Measurements from ENCODE around the gene CSNK1D. TPM values are rescaled to one million over a fixed set of nuclear protein-coding genes. Genes with fewer than 3 reads are reported as not detected.
A peak's percentile ranks its signal among the peaks of the same experiment; 100 is the strongest.

The CSNK1D gene
- total RNA-seq, 1 experiment from 2014 or later, result 137 TPM

DNA sequence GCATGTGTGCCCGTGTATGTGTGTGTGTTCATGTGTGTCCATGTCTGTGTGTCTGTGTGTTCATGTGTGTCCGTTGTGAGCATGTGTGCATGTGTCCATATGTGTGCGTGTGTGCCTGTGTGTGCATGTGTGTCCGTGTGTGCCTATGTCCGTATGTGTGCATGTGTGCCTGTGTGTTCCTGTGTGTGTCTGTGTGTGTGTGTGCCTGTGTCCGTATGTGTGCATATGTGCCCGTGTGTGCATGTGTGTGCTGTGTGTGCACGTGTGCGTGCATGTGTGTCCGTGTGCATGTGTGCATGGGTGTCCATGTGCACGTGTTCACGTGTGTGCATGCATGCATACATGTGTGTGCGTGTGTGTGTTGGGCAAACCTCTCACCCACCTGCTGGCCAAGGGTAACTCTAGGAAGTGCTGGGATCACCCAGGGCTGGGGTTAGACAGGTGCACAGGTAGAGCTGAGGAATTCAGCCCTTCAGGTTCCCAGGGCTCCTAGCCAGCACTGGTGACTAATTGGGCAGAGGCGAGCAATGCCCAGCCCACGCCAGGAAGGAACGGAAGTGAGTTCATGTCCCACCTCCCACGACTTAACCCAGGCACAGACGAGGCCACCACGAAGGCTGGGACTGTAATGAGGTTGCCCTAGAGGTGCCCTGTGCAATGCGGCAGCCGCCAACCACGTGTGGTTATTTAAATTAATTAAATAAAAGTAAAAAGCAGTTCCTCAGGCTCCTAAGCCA, 8.2 kb upstream of the CSNK1D start:
- H3K36me3 Mint-ChIP-seq (ENCODE audit: insufficient read depth in 1 of 3, low read depth in 3 of 3), result no peaks in the 10 kb centered on the region
- no peak overlapping the region for H3K14ac ChIP-seq (ENCODE audit: insufficient read depth, low read length)
- H2BK15ac ChIP-seq (ENCODE audit: low read depth, low read length), result no peak overlapping the region
- no peak overlapping the region for H4K8ac ChIP-seq (replicated peaks; ENCODE audit: insufficient read length, low read depth, low read length)
- no peak overlapping the region; a peak in 2 of 7 replicates for H3K27ac Mint-ChIP-seq
- H3K4ac ChIP-seq (ENCODE audit: low read depth, low read length), result no peak overlapping the region
- no peaks in the 10 kb centered on the region for H3K9me3 ChIP-seq (ENCODE audit: control insufficient read depth, low read depth, low read length)
- H3K23me2 ChIP-seq (ENCODE audit: insufficient read length, low read depth, low read length, poor library complexity, severe bottlenecking), result no peaks in the 10 kb centered on the region
- no CpG with 5 or more reads among the region's 22 CpGs for WGBS (ENCODE audit: extremely low coverage, insufficient read length, low lambda C conversion rate)
- no peak overlapping the region for H3K56ac ChIP-seq (ENCODE audit: insufficient read length, low read depth, low read length)
- peaks cover 23 to 42% of the 10 kb centered on the region in 2 experiments for H3K4me1 Mint-ChIP-seq
- H2BK5ac ChIP-seq (ENCODE audit: insufficient read length, low read length), result no peak overlapping the region
- H2AK5ac ChIP-seq (ENCODE audit: insufficient read length, low read length), result no peak overlapping the region
- no peak overlapping the region for H3K4me2 ChIP-seq (ENCODE audit: insufficient read depth, insufficient read length, low read length)
- no peak overlapping the region for H3T11ph ChIP-seq (ENCODE audit: low read length)
- H3K9ac ChIP-seq (ENCODE audit: extremely low read depth, insufficient read length, low read length), result no peak overlapping the region
- no peak overlapping the region for H2BK20ac ChIP-seq (ENCODE audit: low read depth, low read length, poor library complexity, severe bottlenecking)
- H3K27me3 ChIP-seq (ENCODE audit: insufficient read depth, low read length), result no peaks in the 10 kb centered on the region
- peaks cover 3% of the 10 kb centered on the region; the same call in 1 of the 2 replicates for H3K4me1 ChIP-seq (ENCODE audit: insufficient read depth, low read length)
- H3K4me3 Mint-ChIP-seq, result no peak overlapping the region
- no peak overlapping the region for H3K27ac ChIP-seq (ENCODE audit: insufficient read length, low read depth, low read length)
- no peak overlapping the region for H4K91ac ChIP-seq (ENCODE audit: insufficient read length, low read depth, low read length)
- H4K5ac ChIP-seq (ENCODE audit: insufficient read length, low read depth, low read length), result peak overlapping the region; percentile 4
- no peaks in the 10 kb centered on the region for H3K79me2 ChIP-seq (ENCODE audit: insufficient read depth, low read length)
- no peak for DNase-seq
- no peak overlapping the region for H2BK120ac ChIP-seq (ENCODE audit: low read depth, low read length, poor library complexity, severe bottlenecking)
- no peak overlapping the region for H3K23ac ChIP-seq (ENCODE audit: insufficient read length, low read depth, low read length)
- TF ChIP-seq, protein P1, sequence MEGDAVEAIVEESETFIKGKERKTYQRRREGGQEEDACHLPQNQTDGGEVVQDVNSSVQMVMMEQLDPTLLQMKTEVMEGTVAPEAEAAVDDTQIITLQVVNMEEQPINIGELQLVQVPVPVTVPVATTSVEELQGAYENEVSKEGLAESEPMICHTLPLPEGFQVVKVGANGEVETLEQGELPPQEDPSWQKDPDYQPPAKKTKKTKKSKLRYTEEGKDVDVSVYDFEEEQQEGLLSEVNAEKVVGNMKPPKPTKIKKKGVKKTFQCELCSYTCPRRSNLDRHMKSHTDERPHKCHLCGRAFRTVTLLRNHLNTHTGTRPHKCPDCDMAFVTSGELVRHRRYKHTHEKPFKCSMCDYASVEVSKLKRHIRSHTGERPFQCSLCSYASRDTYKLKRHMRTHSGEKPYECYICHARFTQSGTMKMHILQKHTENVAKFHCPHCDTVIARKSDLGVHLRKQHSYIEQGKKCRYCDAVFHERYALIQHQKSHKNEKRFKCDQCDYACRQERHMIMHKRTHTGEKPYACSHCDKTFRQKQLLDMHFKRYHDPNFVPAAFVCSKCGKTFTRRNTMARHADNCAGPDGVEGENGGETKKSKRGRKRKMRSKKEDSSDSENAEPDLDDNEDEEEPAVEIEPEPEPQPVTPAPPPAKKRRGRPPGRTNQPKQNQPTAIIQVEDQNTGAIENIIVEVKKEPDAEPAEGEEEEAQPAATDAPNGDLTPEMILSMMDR (conservative IDR thresholded peaks at IDR 0.05), result no peak
- H3K9me3 Mint-ChIP-seq, result peaks cover 0 to 6% of the 10 kb centered on the region in 2 experiments; a peak in 3 of 5 replicates
- peaks cover 4% of the 10 kb centered on the region for H4K20me1 ChIP-seq (ENCODE audit: control insufficient read depth, insufficient read depth, insufficient read length)
- no peak overlapping the region for H2AFZ ChIP-seq (ENCODE audit: low read length)
- no peak overlapping the region for H2BK12ac ChIP-seq (ENCODE audit: insufficient read length, low read depth, low read length)
- peaks cover 9% of the 10 kb centered on the region for H3K27me3 Mint-ChIP-seq (ENCODE audit: low read depth)
- H3K18ac ChIP-seq (ENCODE audit: insufficient read length, low read depth, low read length), result no peak overlapping the region
- H3K79me1 ChIP-seq (ENCODE audit: insufficient read depth, low read depth, low read length, poor library complexity, severe bottlenecking), result no peaks in the 10 kb centered on the region

All from H9 (cell line).